Bronchial epithelial cell (primary cell): ENCODE measurements around the gene ANKIB1. TPM values are rescaled to one million over a fixed set of nuclear protein-coding genes. Genes with fewer than 3 reads are reported as not detected.
A peak's percentile ranks its signal among the peaks of the same experiment; 100 is the strongest.

Source experiments
- DNase-seq: peaks from one replicate; pipeline ENCODE4 v3.0.0-alpha.2; 2010; ENCODE audit warnings: low read depth
- FAIRE-seq: peaks from 2 replicates; lab custom pipeline; 2011; peaks lifted over from hg19 to GRCh38; lab: Jason Lieb, UNC
- H3K27me3 ChIP-seq: 2 replicates; pipeline ENCODE4 v1.5.1; 2011; ENCODE audit warnings: low read length; ENCODE audit not compliant: control insufficient read depth, insufficient read depth
- H3K36me3 ChIP-seq: 2 replicates; pipeline ENCODE4 v1.5.1; 2011; ENCODE audit warnings: low read length; ENCODE audit not compliant: control insufficient read depth, insufficient read depth
- H3K4me3 ChIP-seq: 2 replicates; pipeline ENCODE4 v1.5.1; 2011; ENCODE audit warnings: mild to moderate bottlenecking, low read depth, low read length, control low read depth
- CTCF ChIP-seq: IDR thresholded peaks from 2 replicates; pipeline ENCODE4 v1.5.1; 2011; ENCODE audit warnings: mild to moderate bottlenecking, moderate library complexity, low read length, control low read depth, inconsistent platforms; ENCODE audit not compliant: insufficient read depth, severe bottlenecking
- total RNA-seq: library from RNA; depleted of rRNA; stranded (reverse); fragments of >200 nt; gene quantifications from 2 replicates; pipeline ENCODE4 v1.2.1, GENCODE V29; 2014

ANKIB1 gene
- total RNA-seq, 1 donor from 2014 or later = 42.1 TPM

GRCh38 chr7:92226981-92227380 is 18.8 kb upstream of the ANKIB1 start:
- Histone ChIP-seq H3K36me3 (peaks cover 4% of the 10 kb centered on the region), H3K27me3 (no peaks in the 10 kb centered on the region), H3K4me3 (no peak overlapping the region)
- TF ChIP-seq CTCF = no peak
- DNase-seq = no peak
- no peak for FAIRE-seq

- DNase-seq (no peak), FAIRE-seq (no peak)
- no peak for TF ChIP-seq CTCF
- Histone ChIP-seq H3K27me3 (no peaks in the 10 kb centered on the region), H3K36me3 (peaks cover 4% of the 10 kb centered on the region), H3K4me3 (no peak overlapping the region)
Observed at GRCh38 chr7:92228100-92228499, 17.7 kb upstream of the ANKIB1 start.

- peaks cover 4% of the 10 kb centered on the region for H3K36me3 ChIP-seq
- FAIRE-seq = no peak
- H3K4me3 ChIP-seq = no peak overlapping the region
Observed at GRCh38 chr7:92228742-92229141, 17.0 kb upstream of the ANKIB1 start.

GRCh38 chr7:92230547-92230946 is 15.2 kb upstream of the ANKIB1 start:
- TF ChIP-seq CTCF = no peak
- FAIRE-seq (no peak), DNase-seq (no peak)
- Histone ChIP-seq H3K4me3 (no peak overlapping the region), H3K36me3 (peaks cover 7% of the 10 kb centered on the region), H3K27me3 (no peaks in the 10 kb centered on the region)

More at GRCh38 chr7:92228742-92229141, 17.0 kb upstream of the ANKIB1 start:
- TF ChIP-seq CTCF = no peak
- H3K27me3 ChIP-seq = no peaks in the 10 kb centered on the region
- no peak for DNase-seq

- no peak for TF ChIP-seq CTCF
- peaks cover 1% of the 10 kb centered on the region for H3K36me3 ChIP-seq
- no peaks in the 10 kb centered on the region for H3K27me3 ChIP-seq
- FAIRE-seq = no peak
- DNase-seq = no peak
- H3K4me3 ChIP-seq = no peak overlapping the region
Observed at GRCh38 chr7:92242972-92243371, 2.8 kb upstream of the ANKIB1 start.

GRCh38 chr7:92244808-92245486 is 827 bp upstream of the ANKIB1 start:
- H3K27me3 ChIP-seq = no peaks in the 10 kb centered on the region
- TF ChIP-seq CTCF = no peak
- H3K4me3 ChIP-seq = peak overlapping the region; percentile 51
- no peaks in the 10 kb centered on the region for H3K36me3 ChIP-seq
- no peak for DNase-seq
- FAIRE-seq = no peak
